ENCODE measurements around the gene CYS1.
A peak's percentile ranks its signal among the peaks of the same experiment; 100 is the strongest.
"Not testable (repeated sequence)": the region's sequence is repeated elsewhere in the genome, so short reads cannot be mapped to it uniquely, and the experiment has no call there.

CYS1 gene

GRCh38 chr2:10043906-10044601, 36.2 kb downstream of the CYS1 start:
- DNase-seq: peak; percentile 86

- DNase-seq: peak; percentile 78
Measured at GRCh38 chr2:10043256-10043905, 36.8 kb downstream of the CYS1 start, which contains the start of gene KLF11. KLF11 (plus strand) TSS chr2:10043550; CDS start chr2:10043717, 167 bp downstream.

- DNase-seq: peak; percentile 28
Measured at GRCh38 chr2:10042301-10043161, 37.7 kb downstream of the CYS1 start.

- no peak for DNase-seq
Measured at GRCh38 chr2:10041711-10042110, 38.5 kb downstream of the CYS1 start.

- no peak for DNase-seq
Measured at GRCh38 chr2:10039658-10040410, 40.4 kb downstream of the CYS1 start.

- DNase-seq: no peak
Measured at GRCh38 chr2:10038716-10039115, 41.5 kb downstream of the CYS1 start.

- no peak for DNase-seq
Measured at GRCh38 chr2:10038123-10038522, 42.1 kb downstream of the CYS1 start.

GRCh38 chr2:10036095-10036884, 43.9 kb downstream of the CYS1 start:
- peak; percentile 40 for DNase-seq

- DNase-seq: no peak
Measured at GRCh38 chr2:10035633-10036032, 44.6 kb downstream of the CYS1 start.

GRCh38 chr2:10035053-10035422, 45.2 kb downstream of the CYS1 start:
- DNase-seq: no peak

GRCh38 chr2:10034333-10035052, 45.7 kb downstream of the CYS1 start:
- no peak for DNase-seq

- DNase-seq: no peak
Measured at GRCh38 chr2:10033251-10034006, 46.8 kb downstream of the CYS1 start.

- DNase-seq: no peak
Measured at GRCh38 chr2:10032746-10033105, 47.5 kb downstream of the CYS1 start.

- DNase-seq: no peak
Measured at GRCh38 chr2:10031886-10032745, 48.1 kb downstream of the CYS1 start.

- not testable (repeated sequence) for DNase-seq
Measured at GRCh38 chr2:10030798-10031197, 49.4 kb downstream of the CYS1 start.

GRCh38 chr2:10030311-10030736, 49.9 kb downstream of the CYS1 start:
- no peak for DNase-seq

- DNase-seq: no peak
Measured at GRCh38 chr2:10029875-10030223, 50.4 kb downstream of the CYS1 start.

- DNase-seq: peak; percentile 37
Measured at GRCh38 chr2:10028988-10029874, 51.0 kb downstream of the CYS1 start.
